Measurements from ENCODE around the gene STT3B. TPM values are rescaled to one million over a fixed set of nuclear protein-coding genes. Genes with fewer than 3 reads are reported as not detected.

Gene STT3B
- total RNA-seq, 2 donors from 2014 or later: 88.9 to 155 TPM

DNA sequence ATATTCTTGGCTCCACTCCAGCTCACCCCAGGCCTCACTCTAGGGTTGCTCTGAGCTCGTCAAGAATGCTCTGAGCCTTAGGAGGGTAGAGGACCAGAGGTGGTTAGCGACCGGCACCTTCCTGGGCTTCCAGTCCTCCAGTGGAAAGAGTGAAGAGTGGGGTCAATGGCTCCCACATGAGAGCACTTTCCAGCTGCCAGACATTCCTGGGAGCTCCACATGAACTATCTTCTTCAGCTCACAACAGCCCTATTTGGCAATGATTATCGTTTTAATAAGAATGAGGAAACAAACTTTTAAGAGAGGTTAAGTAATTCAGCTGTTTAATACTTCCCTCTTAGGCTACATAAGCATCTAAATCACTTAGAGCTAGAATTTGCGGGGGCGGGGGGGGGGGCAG is 139.3 kb downstream of the STT3B start:
- Mint-ChIP-seq H3K4me3 (no peak overlapping the region), H3K27me3 (no peaks in the 10 kb centered on the region), H3K36me3 (ENCODE audit: low read depth) (no peaks in the 10 kb centered on the region), H3K4me1 (no peaks in the 10 kb centered on the region), H3K27ac (no peak overlapping the region), H3K9me3 (no peaks in the 10 kb centered on the region)
- no peak for ATAC-seq (replicated peaks)

DNA sequence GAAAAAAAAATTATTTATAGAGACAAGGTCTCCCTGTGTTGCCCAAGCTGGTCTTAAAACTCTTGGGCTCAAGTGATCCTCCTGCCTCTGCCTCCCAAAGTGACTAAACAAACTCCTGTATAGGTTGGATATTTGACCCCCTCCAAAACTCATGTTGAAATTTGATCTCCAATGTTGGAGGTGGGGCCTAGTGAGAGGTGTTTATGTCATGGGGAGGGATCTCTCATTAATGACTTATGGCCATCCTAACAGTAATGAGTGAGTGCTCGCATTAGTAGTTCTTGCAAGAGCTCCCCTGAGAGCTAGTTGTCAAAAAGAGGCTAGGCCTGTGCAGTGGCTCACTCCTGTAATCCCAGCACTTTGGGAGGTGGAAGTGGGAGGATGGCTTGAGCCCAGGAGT is 141.2 kb downstream of the STT3B start:
- Mint-ChIP-seq H3K27ac (no peak overlapping the region), H3K4me3 (no peak overlapping the region), H3K27me3 (no peaks in the 10 kb centered on the region), H3K9me3 (no peaks in the 10 kb centered on the region), H3K36me3 (ENCODE audit: low read depth) (no peaks in the 10 kb centered on the region), H3K4me1 (no peaks in the 10 kb centered on the region)
- no peak for ATAC-seq (replicated peaks)

DNA sequence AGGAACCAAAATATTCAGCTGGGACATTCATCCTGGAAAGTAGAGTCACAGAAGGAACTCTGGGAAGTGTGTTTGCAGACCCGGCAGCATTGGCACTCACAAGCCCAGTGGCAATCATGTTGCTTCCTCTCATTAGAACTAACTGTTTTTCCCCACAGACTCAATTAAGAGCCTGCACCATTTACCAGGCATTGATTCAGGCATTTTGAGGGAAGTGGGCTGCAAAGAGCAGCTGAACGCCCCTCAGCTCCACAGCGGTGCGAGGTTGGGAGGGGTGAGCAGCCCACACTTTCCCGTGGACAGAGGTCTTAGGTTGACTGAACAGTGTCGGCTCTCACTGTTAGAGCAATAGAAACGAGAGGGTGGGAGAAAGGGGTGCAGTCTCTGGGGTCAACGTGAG is 143.8 kb downstream of the STT3B start:
- Mint-ChIP-seq H3K4me3 (no peak overlapping the region), H3K4me1 (no peaks in the 10 kb centered on the region), H3K36me3 (ENCODE audit: low read depth) (no peaks in the 10 kb centered on the region), H3K9me3 (no peaks in the 10 kb centered on the region), H3K27ac (no peak overlapping the region), H3K27me3 (no peaks in the 10 kb centered on the region)
- ATAC-seq (replicated peaks): no peak

DNA sequence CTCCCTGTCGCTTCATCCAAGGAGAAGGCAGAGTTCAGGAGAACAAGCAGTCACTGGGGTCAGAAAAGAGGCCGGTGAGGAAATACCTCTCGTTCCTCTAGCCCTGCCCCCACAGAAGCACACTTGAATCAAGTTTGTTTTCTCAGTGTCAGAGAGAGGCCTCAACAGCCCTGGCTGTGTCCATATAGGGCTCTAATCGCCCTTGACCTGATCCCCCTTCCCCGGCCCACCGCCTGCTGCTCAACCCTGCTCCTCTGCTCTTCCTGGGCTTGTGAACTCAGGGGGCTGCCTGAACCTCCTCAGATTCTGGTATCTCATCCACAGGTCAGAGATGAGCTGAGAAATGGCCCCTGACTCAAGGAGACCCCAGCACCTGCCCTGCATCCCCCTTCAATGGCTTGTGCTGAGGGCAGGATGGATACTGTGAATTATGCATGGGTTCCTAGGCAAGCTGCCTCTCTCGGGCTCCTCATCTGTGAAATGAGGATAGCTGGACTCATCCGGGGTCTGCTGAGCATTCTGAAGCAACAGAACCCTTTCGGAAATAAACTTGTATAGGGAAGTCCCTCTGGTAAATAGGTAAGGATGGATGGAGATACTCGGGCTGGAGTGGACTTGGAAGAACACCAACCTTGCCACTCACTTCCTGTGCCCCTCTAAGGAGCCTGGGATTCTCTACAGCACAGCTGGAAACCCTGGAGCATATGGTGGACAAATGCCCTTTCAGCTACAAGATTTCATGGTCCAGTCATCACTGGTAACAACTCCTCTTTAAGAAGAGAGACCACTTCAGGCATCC is 147.5 kb downstream of the STT3B start:
- no peak overlapping the region for H3K27ac Mint-ChIP-seq
- no peaks in the 10 kb centered on the region for H3K4me1 Mint-ChIP-seq
- no peak for ATAC-seq (replicated peaks)
- H3K9me3 Mint-ChIP-seq: no peaks in the 10 kb centered on the region
- H3K36me3 Mint-ChIP-seq (ENCODE audit: low read depth): no peaks in the 10 kb centered on the region
- peaks cover 6% of the 10 kb centered on the region for H3K27me3 Mint-ChIP-seq
- H3K4me3 Mint-ChIP-seq: no peak overlapping the region

All from activated T-helper 17 cell treated with anti-CD3 and anti-CD28 coated beads, Interleukin-2, amount 50 U/mL, for 72 hours (primary cell).